Prostate gland (tissue), 1 donor: ENCODE results near the gene TNNC1.

Source experiments
- POLR2A ChIP-seq: fragments of 450-650 bp; IDR thresholded peaks from one replicate; pipeline ENCODE4 v1.6.1; 2016; ENCODE audit warnings: antibody characterized with exemption, mild to moderate bottlenecking
- POLR2AphosphoS5 ChIP-seq: sonication (generic); formaldehyde crosslinking; IDR thresholded peaks from one replicate; pipeline ENCODE4 v1.6.1; 2017; ENCODE audit warnings: antibody characterized with exemption

GRCh38 chr3:52468336-52468735 lies 14.5 kb upstream of the TNNC1 start:
- no peak for TF ChIP-seq POLR2A
- TF ChIP-seq POLR2AphosphoS5 = no peak
